PFSK-1 (cell line): ENCODE results near the gene RNF5.

Experiments
- FOXP2 ChIP-seq: optimal IDR thresholded peaks from 2 replicates; pipeline ENCODE3; 2011; ENCODE audit warnings: borderline replicate concordance, control low read depth, inconsistent platforms; ENCODE audit not compliant: insufficient read depth; ENCODE audit errors: extremely low read length, extremely low read depth
- POLR2AphosphoS5 ChIP-seq: IDR thresholded peaks from 2 replicates; pipeline ENCODE4 v1.6.1; 2012; ENCODE audit warnings: low read depth, mild to moderate bottlenecking, control low read depth, low read length, moderate library complexity
- SIN3A ChIP-seq: IDR thresholded peaks from 2 replicates; pipeline ENCODE4 v1.6.1; 2012; ENCODE audit warnings: mild to moderate bottlenecking, low read length, moderate library complexity, borderline replicate concordance; ENCODE audit not compliant: insufficient read depth
- TAF1 ChIP-seq: IDR thresholded peaks from 2 replicates; pipeline ENCODE4 v1.6.1; 2012; ENCODE audit warnings: low read length, control low read depth, borderline replicate concordance; ENCODE audit not compliant: insufficient read depth
- TF ChIP-seq, protein P1 (sequence below), 2 experiments: IDR thresholded peaks; 2 replicates each; pipeline versions ENCODE4 v1.6.1 to v1.8.0; 2011 to 2012; ENCODE audit warnings: low read depth in 2 of 2, low read length in 2 of 2, control low read depth in 1 of 2, inconsistent platforms in 1 of 2, mild to moderate bottlenecking in 1 of 2, moderate library complexity in 1 of 2; ENCODE audit not compliant: insufficient read depth in 1 of 2

DNA sequence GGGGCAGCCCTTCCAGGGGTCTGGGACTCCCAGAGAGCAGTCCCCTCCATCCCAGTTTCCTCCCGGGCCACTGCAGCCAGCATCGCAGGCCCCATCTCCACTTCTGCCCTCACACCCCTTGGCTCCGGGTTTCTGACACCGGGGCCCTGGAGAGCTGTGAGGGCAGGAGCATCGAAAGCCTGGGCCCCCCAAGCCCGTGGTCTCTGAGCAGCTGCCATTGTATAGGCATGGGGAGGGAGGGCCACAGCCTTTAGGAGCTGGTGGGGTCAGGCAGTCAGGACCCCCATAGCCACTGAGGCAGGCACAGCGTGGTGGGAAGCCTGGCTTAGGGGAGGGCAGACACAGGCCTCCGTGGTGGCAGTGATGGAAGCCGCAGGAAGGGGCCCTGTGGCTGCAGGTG, 24.0 kb downstream of the RNF5 start:
- TF ChIP-seq POLR2AphosphoS5, result no peak
- TF ChIP-seq, protein P1, sequence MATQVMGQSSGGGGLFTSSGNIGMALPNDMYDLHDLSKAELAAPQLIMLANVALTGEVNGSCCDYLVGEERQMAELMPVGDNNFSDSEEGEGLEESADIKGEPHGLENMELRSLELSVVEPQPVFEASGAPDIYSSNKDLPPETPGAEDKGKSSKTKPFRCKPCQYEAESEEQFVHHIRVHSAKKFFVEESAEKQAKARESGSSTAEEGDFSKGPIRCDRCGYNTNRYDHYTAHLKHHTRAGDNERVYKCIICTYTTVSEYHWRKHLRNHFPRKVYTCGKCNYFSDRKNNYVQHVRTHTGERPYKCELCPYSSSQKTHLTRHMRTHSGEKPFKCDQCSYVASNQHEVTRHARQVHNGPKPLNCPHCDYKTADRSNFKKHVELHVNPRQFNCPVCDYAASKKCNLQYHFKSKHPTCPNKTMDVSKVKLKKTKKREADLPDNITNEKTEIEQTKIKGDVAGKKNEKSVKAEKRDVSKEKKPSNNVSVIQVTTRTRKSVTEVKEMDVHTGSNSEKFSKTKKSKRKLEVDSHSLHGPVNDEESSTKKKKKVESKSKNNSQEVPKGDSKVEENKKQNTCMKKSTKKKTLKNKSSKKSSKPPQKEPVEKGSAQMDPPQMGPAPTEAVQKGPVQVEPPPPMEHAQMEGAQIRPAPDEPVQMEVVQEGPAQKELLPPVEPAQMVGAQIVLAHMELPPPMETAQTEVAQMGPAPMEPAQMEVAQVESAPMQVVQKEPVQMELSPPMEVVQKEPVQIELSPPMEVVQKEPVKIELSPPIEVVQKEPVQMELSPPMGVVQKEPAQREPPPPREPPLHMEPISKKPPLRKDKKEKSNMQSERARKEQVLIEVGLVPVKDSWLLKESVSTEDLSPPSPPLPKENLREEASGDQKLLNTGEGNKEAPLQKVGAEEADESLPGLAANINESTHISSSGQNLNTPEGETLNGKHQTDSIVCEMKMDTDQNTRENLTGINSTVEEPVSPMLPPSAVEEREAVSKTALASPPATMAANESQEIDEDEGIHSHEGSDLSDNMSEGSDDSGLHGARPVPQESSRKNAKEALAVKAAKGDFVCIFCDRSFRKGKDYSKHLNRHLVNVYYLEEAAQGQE (IDR thresholded peaks at IDR 0.05; ENCODE audit: insufficient read depth in 1 of 2, low read depth in 2 of 2, low read length in 2 of 2), result no peak
- no peak for TF ChIP-seq SIN3A
- no peak for TF ChIP-seq FOXP2
- no peak for TF ChIP-seq TAF1
